Measurements from ENCODE around the gene NFE2L2.
"Not testable (repeated sequence)": the region's sequence is repeated elsewhere in the genome, so short reads cannot be mapped to it uniquely, and the experiment has no call there.

The NFE2L2 gene

DNA sequence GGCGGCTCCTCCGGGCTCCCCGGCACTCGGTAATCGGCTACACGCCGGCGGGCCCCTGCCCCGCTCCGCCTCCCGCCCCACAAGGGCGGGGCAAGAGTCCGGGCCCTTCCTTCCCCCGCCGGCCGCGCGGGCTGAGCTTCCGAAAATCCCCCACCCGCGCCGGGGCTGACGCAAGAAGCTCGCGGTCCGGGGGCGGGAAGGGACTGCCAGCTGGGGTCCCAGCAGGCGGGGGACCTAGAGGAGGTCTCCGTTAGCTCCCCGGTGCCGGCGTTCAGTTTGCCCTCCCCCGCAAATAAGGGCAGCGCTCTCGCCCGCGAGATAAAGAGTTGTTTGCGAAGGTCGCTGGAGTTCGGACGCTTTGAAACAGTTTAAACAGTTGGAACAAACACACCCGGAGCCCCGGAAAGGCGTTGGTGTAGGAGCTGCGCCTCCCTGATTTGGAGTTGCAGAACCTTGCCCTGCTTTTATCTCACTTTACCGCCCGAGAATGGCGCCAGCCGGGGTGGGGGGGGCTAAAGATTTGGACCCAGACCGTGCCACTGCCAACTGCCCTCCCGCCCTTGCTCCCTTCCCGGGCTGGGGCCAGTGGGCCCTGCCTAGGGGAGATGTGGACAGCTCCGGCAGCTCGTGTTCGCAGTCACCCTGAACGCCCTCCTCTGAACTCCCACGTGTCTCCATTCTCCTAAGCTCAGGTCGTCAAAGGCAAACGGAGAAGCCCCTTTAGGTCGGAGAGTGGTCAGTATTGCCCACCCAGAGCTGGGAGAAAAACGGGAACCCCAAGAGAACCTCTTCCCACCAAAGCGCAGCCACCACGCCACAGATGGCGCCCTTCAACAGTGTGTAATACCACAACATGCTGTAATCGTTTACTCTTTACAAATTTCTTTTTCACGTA, at the start of gene NFE2L2:
Gene NFE2L2 (minus strand): TSS at position 35 of the 895 bp plus-strand sequence. CDS start 151 bp downstream, outside the sequence.
- DNase-seq, result peak; percentile 94 to 96

DNA sequence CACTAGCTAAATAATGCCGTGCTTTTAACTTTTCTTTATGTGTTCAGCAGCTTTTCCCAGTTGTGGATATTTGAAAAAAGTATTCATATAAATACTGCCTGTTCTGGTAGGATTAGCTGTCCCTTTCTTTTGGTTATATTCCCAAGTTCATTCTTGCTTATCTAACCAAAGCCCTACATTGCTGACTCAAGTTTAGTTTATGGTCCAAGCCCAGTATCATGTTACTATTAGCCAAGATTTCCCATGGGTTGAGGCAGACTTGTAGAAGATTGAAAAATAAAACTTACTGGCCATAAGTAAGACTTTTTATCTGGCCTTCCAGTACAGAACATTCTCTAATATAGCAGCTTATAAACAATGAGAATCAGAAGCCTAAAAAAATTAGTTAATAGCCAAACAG, 49.7 kb upstream of the NFE2L2 start:
- DNase-seq, result no peak

DNA sequence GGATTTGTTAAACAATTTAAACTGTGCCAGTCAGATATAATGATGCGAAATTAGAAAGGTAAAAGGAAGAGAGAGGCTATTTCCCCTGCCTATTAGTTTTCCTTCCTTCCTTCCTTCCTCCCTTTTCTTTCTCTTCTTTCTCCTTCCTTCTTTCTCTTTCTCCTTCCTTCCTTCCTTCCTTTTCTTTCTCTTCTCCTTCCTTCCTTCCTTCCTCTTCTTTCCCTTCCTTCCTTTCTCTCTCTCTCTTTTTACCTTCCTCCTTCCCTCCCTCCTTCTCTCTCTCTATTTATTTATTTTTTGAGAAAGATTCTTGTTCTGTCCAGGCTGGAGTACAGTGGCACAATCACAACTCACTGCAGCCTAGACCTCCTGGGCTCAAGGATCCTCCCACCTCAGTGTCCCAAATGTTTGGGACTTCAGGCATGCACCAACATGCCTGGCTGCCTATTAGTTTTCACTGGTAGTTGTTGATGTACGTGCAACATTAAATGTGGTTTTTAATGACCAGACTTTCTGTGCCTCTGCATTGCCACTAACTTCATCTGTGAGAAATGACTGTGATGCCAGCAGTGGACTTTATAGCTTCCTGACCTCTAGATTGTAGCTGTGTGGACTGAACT, 48.7 kb upstream of the NFE2L2 start:
- DNase-seq, result no peak

DNA sequence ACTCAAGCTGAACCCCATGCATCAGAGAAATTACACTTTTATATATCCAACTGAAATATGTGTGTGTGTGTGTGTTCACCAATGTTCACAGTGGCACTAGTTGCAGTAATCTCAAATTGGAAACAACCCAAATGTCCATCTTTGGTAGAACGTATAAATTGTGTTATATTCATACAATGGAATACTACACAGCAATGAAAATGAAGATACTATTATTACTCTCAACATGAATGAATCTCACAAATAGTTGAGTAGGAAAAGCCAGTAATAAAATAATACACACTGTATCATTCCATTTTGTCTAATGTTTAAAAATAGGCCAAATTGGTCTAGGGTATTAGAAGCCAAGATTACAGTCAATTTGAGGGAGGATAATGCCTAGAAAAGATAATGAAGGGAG, 48.0 kb upstream of the NFE2L2 start:
- DNase-seq, result no peak

DNA sequence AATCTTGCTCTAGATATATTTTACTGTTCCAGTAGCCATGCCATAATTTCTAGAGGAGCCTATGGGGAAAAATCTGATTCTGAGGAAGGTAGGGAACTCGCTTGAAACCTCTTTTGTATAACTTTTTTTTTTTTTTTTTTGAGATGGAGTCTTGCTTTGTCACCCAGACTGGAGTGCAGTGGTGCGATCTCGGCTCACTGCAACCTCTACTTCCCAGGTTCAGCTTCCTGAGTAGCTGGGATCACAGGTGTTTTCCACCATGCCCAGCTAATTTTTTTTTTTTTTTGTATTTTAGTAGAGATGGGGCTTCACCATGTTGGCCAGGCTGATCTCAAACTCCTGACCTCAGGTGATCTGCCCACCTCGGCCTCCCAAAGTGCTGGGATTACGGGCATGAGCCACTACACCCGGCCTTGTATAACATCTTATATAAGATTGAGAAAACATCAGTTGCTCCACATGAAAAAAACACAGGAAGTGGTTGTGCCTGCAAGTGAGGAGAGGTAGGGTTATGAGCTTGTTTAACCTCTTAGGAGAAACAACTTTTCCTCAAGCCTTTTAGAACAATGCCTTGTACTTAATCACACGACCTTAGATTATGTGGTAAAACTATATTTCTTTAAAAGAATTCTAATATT, 45.3 kb upstream of the NFE2L2 start:
- DNase-seq, result not testable (repeated sequence)

DNA sequence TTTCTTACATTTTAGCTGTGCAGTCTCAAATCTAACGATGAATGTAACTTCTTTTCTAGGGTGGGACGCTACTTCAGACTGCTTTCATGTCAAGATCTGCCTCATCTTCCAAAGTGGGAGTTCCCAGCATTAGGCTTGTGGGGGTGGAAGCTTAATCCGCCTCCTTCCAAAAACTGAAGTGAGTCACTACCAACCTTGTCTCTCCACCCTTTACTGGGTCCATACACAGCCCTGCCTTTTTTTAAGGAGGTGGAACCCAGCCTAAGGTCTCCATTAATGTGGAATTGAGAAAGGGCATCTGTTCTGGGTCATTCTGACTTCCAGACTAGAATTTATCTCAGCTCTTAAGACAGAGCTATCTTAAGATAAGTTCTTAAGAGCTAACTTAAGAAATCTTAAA, 42.0 kb upstream of the NFE2L2 start:
- no peak for DNase-seq

DNA sequence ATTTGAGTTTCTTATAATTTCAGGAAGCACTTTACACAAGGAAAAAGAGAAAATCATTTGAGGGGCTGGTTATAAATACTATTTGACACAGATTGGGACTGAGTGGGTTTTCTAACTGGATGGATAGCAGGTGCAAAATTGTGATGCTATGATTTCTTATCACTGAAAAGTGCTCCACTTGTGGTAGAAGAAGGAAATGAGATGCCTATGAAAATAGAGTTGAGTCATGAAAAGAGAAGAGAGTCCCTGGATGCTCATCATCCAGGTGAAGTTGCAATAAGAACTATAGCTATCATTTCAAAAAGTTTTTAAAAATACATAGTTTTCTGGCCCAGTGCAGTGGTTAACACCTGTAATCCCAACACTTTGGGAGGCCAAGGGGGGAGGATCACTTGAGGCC, 39.4 kb upstream of the NFE2L2 start:
- DNase-seq, result no peak

DNA sequence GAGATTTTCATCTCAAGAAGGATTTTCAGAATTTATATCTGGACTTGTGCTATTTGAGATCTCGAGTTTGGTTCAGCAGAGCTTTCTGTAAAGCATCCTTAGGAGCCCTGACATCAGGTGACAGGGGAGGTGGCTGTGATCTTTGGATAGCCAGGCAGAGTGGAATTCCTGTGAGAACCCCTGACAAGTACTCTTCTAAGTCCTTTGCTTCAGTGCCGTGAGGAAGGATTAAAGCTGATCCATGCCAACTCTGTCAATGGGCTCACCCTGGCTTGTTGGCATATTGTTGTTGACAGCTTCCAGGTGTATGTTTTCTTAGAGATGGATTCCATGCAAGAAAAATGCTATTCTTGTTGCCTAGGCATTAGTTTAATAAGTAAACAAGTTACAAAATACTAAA, 38.0 kb upstream of the NFE2L2 start:
- DNase-seq, result no peak

DNA sequence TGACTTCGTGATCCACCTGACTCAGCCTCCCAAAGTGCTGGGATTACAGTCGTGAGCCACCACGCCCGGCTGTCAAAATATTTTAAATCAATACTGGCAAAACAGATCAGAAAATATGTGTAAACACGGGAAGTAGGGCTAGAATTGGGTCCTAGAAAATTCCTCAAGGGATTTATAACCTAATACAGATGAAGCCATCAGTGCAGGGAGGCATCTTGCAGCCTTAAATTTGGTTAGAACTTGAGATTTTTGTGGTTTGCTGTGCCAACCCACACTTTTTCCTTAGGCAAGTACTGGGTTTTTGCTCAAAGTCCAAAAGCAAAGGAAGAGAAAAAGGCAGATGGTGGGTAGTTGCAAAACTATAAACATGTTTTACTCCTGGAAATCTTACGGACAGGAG, 33.7 kb upstream of the NFE2L2 start:
- DNase-seq, result no peak

DNA sequence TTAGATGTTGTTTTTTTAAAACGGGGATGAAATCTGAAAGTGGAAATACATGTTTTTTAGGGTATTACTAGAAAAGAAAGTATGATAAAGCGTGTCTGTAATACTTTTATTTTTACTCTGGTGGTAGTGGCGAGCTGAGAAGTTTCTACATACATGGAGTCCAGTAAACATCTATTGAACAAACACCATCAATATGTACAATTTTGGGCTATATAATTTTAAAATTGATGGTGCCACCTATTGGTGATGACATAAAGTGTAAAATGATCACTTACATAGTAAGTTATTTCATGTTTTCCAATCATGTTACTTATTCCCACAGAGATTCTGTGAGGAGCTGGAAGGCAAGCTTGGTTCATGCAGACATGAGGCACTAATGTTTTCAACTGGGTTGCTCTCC, 31.5 kb upstream of the NFE2L2 start:
- no peak for DNase-seq

DNA sequence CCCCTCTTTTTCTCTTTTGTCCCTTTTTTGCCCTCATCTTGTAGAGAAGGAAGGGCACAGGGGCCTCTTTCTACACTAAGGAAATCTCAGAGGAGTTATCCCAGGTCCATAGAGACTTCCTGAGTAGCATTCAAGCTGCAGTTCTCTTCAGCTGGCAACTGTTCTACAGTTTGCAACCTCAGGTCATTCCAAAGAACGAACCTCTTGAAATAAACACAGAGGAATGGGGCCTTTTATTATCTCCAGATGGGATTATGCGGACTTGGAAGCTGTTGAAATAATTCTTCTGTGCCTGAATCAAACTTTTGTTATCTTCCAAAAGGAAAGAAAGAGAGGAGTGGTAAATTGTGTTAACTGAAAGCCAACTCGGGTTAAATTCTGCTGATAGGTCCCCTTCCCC, 31.0 kb upstream of the NFE2L2 start:
- DNase-seq, result no peak

DNA sequence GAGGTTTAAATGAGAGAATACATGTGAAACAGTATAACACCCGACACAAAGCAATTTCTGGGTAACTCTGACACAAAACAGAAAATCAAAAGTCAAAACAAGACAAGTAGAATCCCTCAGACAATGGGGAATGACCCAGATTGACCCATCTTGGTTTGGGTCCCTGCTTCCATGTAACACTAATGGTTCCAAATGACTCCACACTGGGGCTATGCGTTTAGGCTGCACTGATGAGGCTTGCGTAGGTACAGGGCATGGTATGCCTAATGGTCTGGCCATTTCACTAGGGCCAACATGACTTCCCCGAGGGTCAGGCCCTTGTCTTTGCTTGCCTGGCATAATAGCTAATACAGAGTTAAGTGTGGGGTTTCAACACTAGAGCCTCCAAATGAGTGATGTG, 27.2 kb upstream of the NFE2L2 start:
- DNase-seq, result no peak

DNA sequence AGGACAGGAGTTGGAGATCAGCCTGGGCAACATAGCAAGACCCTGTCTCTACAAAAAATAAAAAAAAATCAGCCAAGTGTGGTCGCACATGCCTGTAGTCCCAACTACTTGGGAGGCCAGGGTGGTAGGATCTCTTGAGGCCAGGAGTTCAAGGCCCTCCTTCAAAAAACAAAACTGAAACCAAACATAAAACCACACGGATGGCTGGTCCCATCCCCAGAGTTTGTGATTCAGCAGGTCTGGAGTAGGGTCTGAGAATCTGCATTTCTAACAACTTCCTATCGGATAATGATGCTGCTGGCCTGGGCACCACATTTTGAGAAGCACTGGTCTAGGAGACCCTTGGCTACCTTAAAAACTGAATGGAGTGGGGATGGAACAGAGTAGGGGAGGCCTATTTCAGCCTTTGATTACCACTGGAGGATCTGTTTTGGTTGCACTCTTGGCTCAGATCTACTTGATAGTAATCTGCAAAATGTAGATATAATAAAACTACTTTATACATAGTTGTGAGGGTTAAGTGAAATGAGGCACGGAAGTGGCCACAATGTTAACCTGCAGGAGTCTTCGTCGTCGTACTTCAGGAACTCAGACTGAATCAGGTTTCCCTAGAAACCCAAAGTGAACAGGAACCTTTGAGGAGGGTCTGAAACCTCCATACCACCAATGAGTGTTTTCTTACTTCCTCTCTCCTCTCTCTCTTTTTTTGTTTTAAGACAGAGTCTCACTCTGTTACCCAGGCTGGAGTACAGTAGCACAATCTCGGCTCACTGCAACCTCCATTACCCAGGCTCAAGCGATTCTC, 25.5 kb upstream of the NFE2L2 start:
- no peak for DNase-seq

DNA sequence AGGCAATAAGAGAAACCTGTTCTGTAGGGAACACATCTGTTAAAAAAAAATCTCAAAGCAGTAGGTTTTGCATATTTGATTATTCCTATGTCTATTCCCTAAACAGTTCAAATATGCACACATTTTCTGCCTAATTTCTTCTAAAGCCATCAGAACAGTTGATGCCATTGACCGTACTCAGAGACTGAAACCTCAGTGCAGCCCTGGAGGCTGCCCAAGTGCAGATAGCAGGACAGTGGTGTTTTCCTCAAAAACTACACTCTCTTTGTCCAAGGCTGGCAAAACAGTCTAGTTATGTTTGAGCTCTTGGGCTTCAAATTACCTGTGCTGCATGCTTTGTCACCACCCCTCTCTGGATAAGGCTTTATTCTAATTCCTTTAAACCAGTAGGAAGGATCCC, 23.3 kb upstream of the NFE2L2 start:
- DNase-seq, result no peak

DNA sequence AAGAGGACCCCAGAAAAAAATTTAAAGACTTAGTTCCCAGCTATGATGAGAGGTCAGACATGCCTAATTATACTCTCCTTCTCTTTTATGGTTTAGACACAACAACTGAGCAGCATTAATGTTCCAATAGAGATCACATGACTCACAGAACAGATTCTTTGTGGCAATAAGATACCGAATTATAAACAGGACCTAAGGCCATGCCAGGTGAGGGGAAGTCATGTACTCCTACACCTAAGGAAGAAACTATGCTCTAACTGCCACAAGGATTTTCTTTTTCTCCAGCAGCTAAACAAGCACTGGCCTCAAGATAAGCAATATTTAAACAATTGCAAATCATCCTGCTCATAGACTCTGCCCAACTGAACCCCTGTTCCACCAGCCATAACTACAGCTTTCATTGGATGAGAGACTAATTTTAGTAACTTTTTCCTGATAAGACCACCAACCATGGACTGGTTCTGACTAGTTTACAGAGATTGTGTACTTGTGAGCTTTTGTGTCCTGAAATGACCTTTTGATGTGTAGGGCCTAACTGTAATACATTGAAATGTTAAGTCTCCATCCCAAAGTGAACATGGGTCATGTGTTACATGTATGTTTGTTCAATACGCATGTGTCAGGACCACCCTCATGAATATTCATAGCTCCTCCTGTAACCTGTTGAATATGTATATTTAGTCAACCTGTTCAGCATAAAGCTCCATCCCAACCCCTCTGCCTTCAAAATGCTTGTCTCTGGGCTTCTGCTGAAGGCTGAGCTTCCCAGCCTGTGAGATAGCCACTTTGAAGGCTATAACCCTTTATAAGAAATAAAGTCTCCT, 21.6 kb upstream of the NFE2L2 start:
- DNase-seq, result no peak

DNA sequence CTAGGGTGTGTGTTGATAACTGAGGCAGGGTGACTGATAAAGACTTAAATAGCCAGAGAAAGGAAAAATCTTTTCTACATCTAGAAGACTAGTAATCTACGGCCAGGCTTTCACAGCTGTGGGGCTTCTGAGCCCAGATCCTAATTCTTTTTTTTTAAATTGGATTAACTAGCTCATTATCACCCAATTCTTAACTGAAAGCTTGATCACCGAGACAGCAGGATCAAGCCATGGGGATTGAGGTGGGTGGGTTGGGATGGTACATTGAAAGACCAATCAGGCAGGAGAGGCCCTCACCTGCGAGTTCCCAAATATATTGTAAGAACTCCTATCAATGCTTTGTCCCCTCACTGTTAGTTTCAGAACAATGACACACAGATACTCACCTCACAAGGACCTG, 20.0 kb upstream of the NFE2L2 start:
- no peak for DNase-seq

DNA sequence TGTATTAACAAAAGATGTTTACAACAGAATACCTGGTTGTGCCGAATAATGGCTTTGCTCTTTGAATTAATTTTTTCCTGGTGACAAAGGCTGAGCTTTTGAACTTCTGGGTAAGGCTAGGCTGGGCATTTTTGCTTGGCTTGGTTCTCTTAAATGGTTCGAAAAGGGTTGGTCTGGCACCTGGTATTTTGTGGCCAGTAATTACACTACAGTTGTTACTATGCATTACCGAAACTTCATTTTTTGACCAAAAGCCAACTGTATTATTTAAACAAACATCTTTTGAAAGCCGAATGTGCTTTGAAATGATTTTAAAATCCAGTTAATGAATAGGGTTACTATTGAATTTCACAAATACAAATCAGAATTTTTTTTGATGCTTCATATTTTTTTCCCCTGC, 19.4 kb upstream of the NFE2L2 start:
- DNase-seq, result no peak

DNA sequence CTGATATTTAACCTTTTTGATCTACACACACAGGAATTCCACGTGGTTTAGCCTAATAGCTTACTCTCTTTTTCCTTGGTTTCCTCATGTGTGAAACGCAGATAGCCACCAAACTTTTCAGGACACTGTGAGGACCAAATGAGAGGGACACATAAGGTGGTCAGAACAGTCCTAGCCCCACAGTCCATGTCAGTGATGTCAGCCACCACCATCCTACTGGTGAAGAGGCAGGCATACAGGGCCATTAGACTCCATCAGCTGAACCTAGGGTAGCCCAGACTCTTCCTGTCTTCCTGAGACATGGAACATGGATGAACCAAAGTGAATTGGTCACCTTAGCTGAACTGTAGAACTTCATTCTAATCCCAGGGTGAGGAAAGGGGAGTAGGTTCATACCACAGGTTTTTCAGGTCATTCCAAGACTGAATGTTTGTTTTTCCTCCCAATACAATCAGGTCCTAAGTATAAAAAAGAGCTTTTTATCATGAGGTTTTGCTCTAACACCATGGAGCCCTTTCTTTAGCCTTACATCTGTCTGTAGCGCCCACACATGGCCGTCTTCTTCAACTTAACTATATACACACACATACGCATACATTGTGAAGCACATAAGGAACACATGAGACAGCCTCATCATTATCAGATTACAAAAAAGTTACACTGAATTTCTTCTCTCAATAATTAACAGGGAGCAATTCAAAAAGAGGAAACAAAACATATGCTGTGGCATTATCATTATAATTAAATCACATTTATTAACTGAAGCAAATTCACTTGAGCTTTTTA, 18.5 kb upstream of the NFE2L2 start:
- DNase-seq, result no peak

DNA sequence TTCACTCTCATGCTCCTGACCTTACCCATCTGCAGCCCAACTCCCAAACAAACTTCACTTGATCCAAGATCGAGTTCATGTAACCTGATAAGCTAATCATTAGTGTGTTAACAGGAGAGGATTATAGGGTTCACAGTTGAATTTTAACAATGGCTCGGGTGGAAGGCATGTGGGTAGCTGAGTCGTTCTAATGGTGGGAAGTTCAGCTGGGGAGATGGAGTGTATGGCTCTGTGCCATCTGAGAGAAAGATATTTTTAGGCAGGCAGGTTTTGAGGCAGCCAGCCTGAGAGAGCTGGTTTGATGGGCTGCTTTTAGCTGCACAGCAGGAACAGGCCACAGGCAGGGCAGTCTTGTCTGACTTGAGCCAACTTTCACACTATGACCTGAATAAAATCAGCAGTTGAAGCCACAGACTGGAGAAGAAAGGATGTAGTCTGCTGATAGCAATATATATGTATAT, 17.7 kb upstream of the NFE2L2 start:
- DNase-seq, result no peak

DNA sequence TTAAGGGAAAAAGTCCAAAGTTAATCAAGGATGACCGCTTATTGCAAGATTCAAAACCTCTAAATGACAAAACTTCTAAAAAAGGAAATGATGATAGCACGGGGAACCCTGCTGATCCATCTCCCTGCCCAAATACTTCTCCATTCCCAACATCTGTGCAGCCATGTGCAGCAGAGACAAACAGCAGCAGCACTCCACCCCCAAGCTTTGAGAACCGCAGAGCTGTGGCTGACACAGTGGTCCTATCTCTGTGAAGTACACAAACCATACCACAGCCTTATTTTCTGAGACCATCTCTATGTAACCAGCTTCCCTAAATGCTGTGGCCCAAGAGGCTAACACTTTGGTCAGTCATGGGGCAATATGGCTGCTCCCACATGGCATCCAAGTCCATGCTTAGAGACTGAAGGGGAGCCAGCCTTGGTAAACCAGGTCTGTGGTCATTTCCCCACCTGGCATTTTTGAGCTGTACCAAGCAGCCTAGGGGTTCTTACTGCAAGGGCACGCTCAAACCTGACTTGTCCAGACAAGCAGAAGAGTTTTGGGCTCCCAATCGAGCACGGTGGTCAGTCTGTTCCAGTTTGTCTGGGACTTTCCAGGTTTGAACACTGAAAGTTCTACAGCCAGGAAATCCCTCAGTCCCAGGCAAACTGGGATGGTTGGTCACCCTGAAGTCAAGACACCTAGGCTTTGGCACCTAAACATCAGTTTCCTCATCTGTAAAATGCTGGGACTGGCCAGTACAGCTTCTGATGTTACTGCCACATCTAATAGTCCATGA, 17.1 kb upstream of the NFE2L2 start:
- no peak for DNase-seq

DNA sequence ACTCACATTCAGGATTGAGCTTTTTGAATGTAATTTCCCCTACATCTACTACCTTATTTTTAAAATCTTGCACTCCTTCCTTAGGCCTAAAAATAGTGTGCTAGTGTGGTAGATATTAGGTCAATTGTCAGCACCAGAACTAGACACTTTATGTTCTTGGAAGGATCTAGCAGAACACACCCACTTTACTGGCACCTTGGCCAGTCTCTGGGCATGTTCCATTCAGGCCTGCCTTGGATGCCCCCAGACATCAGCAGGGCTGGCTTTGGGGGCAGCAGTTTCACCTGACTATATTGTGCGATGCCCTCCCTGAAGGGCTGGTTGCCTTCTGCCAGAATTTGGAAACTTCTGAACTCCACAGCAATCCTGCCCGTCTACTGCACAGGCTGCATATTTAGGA, 15.3 kb upstream of the NFE2L2 start:
- DNase-seq, result no peak
